Pancreas (tissue), 10 donors: ENCODE measurements around the gene GDPD4. TPM values are rescaled to one million over a fixed set of nuclear protein-coding genes. Genes with fewer than 3 reads are reported as not detected.

Experiments
- ATAC-seq, 4 donors: fragments of 200-7000 bp; cut with Tn5 transposase; one replicate each; pipeline versions ENCODE4 v1.8.0 to v1.9.1; 2020; ENCODE audit warnings: mild to moderate bottlenecking in 4 of 4, moderate library complexity in 4 of 4
- DNase-seq, 6 donors: peaks; one replicate each; pipeline ENCODE4 v3.0.0-alpha.2; 2020
- FAIRE-seq: peaks from 2 replicates; lab custom pipeline; 2012; peaks lifted over from hg19 to GRCh38; lab: Jason Lieb, UNC
- H3K27ac ChIP-seq, 4 donors: fragments of 200-600 bp; sonication (generic); 1 replicate in 3 of 4; 2 replicates in 1 of 4; pipeline versions ENCODE4 v1.5.0 to v1.8.0; 2020
- H3K27me3 ChIP-seq, 4 donors: fragments of 200-600 bp; one replicate each; pipeline ENCODE4 v1.8.0; 2021
- H3K36me3 ChIP-seq, 3 donors: fragments of 200-600 bp; sonication (generic) in 1 of 3; one replicate each; pipeline versions ENCODE4 v1.5.0 to v1.8.0; 2020 to 2021
- H3K4me1 ChIP-seq, 3 donors: fragments of 200-600 bp; one replicate each; pipeline ENCODE4 v1.8.0; 2021
- H3K4me3 ChIP-seq, 4 donors: fragments of 200-600 bp; sonication (generic) in 2 of 4; one replicate each; pipeline versions ENCODE4 v1.5.0 to v1.8.0; 2020 to 2021
- H3K9me3 ChIP-seq, 4 donors: fragments of 200-600 bp; one replicate each; pipeline ENCODE4 v1.8.0; 2021
- WGBS, 2 donors: extraction: QIAGEN DNeasy Blood & Tissue Kit; methylation state at CpG; one replicate each; pipeline ENCODE4 v1.1.7; 2013; 5-methylcytosine and 5-hydroxymethylcytosine counted together
- intact Hi-C, 3 donors: fragments of 100-400 bp; cut with DNase I; formaldehyde crosslinking; loops; one replicate each; pipeline versions ENCODE4 v1.11.1 to v1.14.2; 2022
- polyA plus RNA-seq, 2 donors: library from polyadenylated mRNA; stranded (reverse); fragments of 200-250 nt; gene quantifications; one replicate each; pipeline ENCODE4 v1.2.3, GENCODE V29; 2013
- total RNA-seq, 6 donors: library from RNA; stranded (reverse); fragmentation: NEBNext Ultra II Directional in 4 of 6; extraction: Animal tissue kit (Norgen Biotek cat#: 25700) in 4 of 6; gene quantifications; one replicate each; pipeline versions ENCODE4 v1.2.1 to v1.2.4, GENCODE V29; 2021 to 2023
- TF ChIP-seq, protein P1 (sequence below), 4 donors: fragments of 200-600 bp; sonication (generic) in 3 of 4; IDR thresholded peaks; one replicate each; pipeline versions ENCODE4 v1.5.0 to v1.8.0; 2021; ENCODE audit warnings: antibody characterized with exemption in 4 of 4
- donor health status: healthy with polysubstance abuse.
- donor health status: DM: no; HTN: no; CAD: no; lungs with moderate emphysema.
- donor health status: DM: no; HTN: no; CAD: no.
- donor health status: control.
- donor health status: control.
- donor health status: Bipolar disorder and iron deficiency.
- donor health status: DM: yes; HTN: yes; CAD: no.
- donor health status: DM: no; HTN: no; CAD: no.
- donor health status: DM: no; HTN: no; CAD: no.
- donor health status: DM: yes; HTN: yes; CAD: no.

Gene GDPD4
- total and polyA plus RNA-seq, 8 donors = not detected

GRCh38 chr11:77283101-77283500, 18.4 kb downstream of the GDPD4 start:
- FAIRE-seq (no peak), DNase-seq (no peak), ATAC-seq (no peak)
- intact Hi-C loops = no loop called here
- H3K27me3 ChIP-seq = no peaks in the 10 kb centered on the region
- no peaks in the 10 kb centered on the region for H3K36me3 ChIP-seq
- H3K9me3 ChIP-seq = no peaks in the 10 kb centered on the region
- TF ChIP-seq, protein P1, sequence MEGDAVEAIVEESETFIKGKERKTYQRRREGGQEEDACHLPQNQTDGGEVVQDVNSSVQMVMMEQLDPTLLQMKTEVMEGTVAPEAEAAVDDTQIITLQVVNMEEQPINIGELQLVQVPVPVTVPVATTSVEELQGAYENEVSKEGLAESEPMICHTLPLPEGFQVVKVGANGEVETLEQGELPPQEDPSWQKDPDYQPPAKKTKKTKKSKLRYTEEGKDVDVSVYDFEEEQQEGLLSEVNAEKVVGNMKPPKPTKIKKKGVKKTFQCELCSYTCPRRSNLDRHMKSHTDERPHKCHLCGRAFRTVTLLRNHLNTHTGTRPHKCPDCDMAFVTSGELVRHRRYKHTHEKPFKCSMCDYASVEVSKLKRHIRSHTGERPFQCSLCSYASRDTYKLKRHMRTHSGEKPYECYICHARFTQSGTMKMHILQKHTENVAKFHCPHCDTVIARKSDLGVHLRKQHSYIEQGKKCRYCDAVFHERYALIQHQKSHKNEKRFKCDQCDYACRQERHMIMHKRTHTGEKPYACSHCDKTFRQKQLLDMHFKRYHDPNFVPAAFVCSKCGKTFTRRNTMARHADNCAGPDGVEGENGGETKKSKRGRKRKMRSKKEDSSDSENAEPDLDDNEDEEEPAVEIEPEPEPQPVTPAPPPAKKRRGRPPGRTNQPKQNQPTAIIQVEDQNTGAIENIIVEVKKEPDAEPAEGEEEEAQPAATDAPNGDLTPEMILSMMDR (IDR thresholded peaks at IDR 0.05) = no peak
- H3K4me1 ChIP-seq = no peaks in the 10 kb centered on the region
- WGBS, 2 donors = 59 to 79% methylated on average over 3 of the region's 3 CpGs
- no peak overlapping the region for H3K27ac ChIP-seq
- H3K4me3 ChIP-seq = no peak overlapping the region

DNA sequence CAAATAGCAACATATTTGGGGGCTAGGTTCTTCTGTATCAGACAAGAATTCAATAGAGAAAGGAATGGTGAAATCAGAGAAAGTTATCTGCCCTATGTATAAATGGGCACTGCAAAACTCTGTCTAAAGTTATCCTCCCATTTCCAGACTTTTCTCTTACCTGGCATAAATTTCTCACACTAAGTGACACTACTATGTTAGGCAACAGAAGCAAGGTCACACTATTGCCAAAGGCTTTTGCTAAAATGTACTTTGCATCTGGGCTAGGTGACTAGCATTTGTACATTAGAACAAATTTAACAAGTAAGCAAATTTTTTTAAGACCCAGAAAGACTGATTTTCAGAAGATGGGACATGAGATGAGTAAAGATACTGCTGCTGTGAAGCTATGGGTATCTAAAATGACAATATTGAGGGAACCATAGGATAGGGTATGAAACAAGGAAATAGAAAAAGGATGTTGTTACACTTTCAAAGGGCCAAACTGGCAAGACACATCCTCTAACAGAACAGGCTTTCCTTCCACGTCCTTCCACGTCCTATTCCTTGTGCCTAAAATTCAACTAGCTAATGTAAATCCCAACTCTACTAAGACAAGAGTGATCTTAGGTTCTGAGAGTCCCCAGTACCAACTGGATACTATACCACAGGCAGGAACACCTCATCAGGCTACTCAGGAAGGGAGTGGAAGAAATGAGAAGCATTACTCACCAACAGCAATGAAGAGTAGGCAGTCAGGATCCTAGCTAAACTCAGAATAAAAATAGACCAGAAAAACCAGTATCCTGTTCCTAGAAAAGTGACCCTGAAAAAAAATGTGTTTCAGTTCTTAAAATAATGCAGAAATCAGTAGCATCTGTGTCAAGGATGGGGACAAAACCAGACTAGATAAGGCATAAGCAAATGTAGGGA, 22.6 kb downstream of the GDPD4 start:
- no peak overlapping the region for H3K27ac ChIP-seq
- FAIRE-seq (no peak), ATAC-seq (no peak), DNase-seq (no peak)
- no peak overlapping the region for H3K4me3 ChIP-seq
- H3K36me3 ChIP-seq = no peaks in the 10 kb centered on the region
- TF ChIP-seq, protein P1 (IDR thresholded peaks at IDR 0.05) = no peak
- H3K27me3 ChIP-seq = no peaks in the 10 kb centered on the region
- 84 to 87% methylated on average over 2 of the region's 2 CpGs for WGBS, 2 donors
- no peaks in the 10 kb centered on the region for H3K4me1 ChIP-seq
- no peaks in the 10 kb centered on the region for H3K9me3 ChIP-seq
- intact Hi-C loops = no loop called here

GRCh38 chr11:77276271-77276670, 25.2 kb downstream of the GDPD4 start:
- Histone ChIP-seq H3K4me1 (no peaks in the 10 kb centered on the region), H3K27me3 (no peaks in the 10 kb centered on the region), H3K36me3 (no peaks in the 10 kb centered on the region), H3K4me3 (no peak overlapping the region), H3K9me3 (no peaks in the 10 kb centered on the region), H3K27ac (no peak overlapping the region)
- intact Hi-C loops = no loop called here
- ATAC-seq (no peak), DNase-seq (no peak), FAIRE-seq (no peak)
- TF ChIP-seq, protein P1 (IDR thresholded peaks at IDR 0.05) = no peak
- 76 to 81% methylated on average over 2 of the region's 2 CpGs for WGBS, 2 donors

GRCh38 chr11:77270921-77271320, 30.6 kb downstream of the GDPD4 start:
- DNase-seq (no peak), FAIRE-seq (no peak), ATAC-seq (no peak)
- Histone ChIP-seq H3K9me3 (no peaks in the 10 kb centered on the region), H3K27me3 (no peaks in the 10 kb centered on the region), H3K4me3 (no peak overlapping the region), H3K36me3 (no peaks in the 10 kb centered on the region), H3K4me1 (no peaks in the 10 kb centered on the region), H3K27ac (no peak overlapping the region)
- WGBS, 2 donors = 70 to 76% methylated on average over 3 of the region's 3 CpGs
- TF ChIP-seq, protein P1 (IDR thresholded peaks at IDR 0.05) = no peak
- intact Hi-C loops = no loop called here
